SK-N-DZ (cell line): ENCODE measurements around the gene LRRC53.

Experiments used
- DNase-seq: peaks from one replicate; pipeline ENCODE4 v3.0.0-alpha.2; 2015; ENCODE audit warnings: low spot score

The LRRC53 gene

GRCh38 chr1:74498901-74499300 lies 13.5 kb downstream of the LRRC53 start:
- no peak for DNase-seq

GRCh38 chr1:74496669-74497068 lies 15.7 kb downstream of the LRRC53 start:
- no peak for DNase-seq

- DNase-seq = no peak
These were observed 26.4 kb downstream of the LRRC53 start for GRCh38 chr1:74486036-74486435.

GRCh38 chr1:74485622-74486021 lies 26.8 kb downstream of the LRRC53 start:
- no peak for DNase-seq

- DNase-seq = no peak
These were observed 30.8 kb downstream of the LRRC53 start for GRCh38 chr1:74481607-74482006.

- DNase-seq = no peak
These were observed 32.3 kb downstream of the LRRC53 start for GRCh38 chr1:74480068-74480467.

- no peak for DNase-seq
These were observed 33.4 kb downstream of the LRRC53 start for GRCh38 chr1:74478979-74479378.

- no peak for DNase-seq
These were observed 37.8 kb downstream of the LRRC53 start for GRCh38 chr1:74474585-74474984.

- no peak for DNase-seq
These were observed 40.9 kb downstream of the LRRC53 start for GRCh38 chr1:74471470-74471869.

GRCh38 chr1:74470936-74471335 lies 41.5 kb downstream of the LRRC53 start:
- DNase-seq = no peak

- no peak for DNase-seq
These were observed 42.2 kb downstream of the LRRC53 start for GRCh38 chr1:74470251-74470650.

GRCh38 chr1:74468982-74469603 lies 43.3 kb downstream of the LRRC53 start:
- DNase-seq = peak; percentile 54

GRCh38 chr1:74467786-74468377 lies 44.5 kb downstream of the LRRC53 start:
- no peak for DNase-seq

GRCh38 chr1:74465193-74465681 lies 47.2 kb downstream of the LRRC53 start:
- no peak for DNase-seq

GRCh38 chr1:74464037-74464436 lies 48.4 kb downstream of the LRRC53 start:
- no peak for DNase-seq

GRCh38 chr1:74463333-74463988 lies 49.0 kb downstream of the LRRC53 start:
- no peak for DNase-seq

GRCh38 chr1:74457253-74457652 lies 55.2 kb downstream of the LRRC53 start:
- DNase-seq = no peak

GRCh38 chr1:74455390-74455789 lies 57.0 kb downstream of the LRRC53 start:
- DNase-seq = no peak

GRCh38 chr1:74453277-74453676 lies 59.1 kb downstream of the LRRC53 start:
- no peak for DNase-seq

GRCh38 chr1:74452035-74452434 lies 60.4 kb downstream of the LRRC53 start:
- no peak for DNase-seq

- DNase-seq = no peak
These were observed 75.4 kb downstream of the LRRC53 start for GRCh38 chr1:74437035-74437434.

- DNase-seq = no peak
These were observed 76.3 kb downstream of the LRRC53 start for GRCh38 chr1:74436078-74436477.

GRCh38 chr1:74434321-74434720 lies 78.1 kb downstream of the LRRC53 start:
- DNase-seq = no peak
